Liver (tissue), 9 donors: Measurements from ENCODE around the gene RAI1. TPM values are rescaled to one million over a fixed set of nuclear protein-coding genes. Genes with fewer than 3 reads are reported as not detected.

Experiments
- DNase-seq: peaks from one replicate; pipeline ENCODE4 v3.0.0-alpha.2; 2017; ENCODE audit warnings: low spot score
- H3K27ac ChIP-seq, 2 donors: one replicate each; pipeline ENCODE4 v1.7.0; 2013; ENCODE audit warnings: inconsistent platforms in 2 of 2, low read length in 2 of 2, control low read depth in 1 of 2, low read depth in 1 of 2, mild to moderate bottlenecking in 1 of 2
- H3K27me3 ChIP-seq, 4 donors: one replicate each; pipeline versions ENCODE4 v1.6.1 to v1.7.0; 2013; ENCODE audit warnings: low read length in 3 of 4, inconsistent platforms in 1 of 4, mild to moderate bottlenecking in 1 of 4, moderate library complexity in 1 of 4; ENCODE audit not compliant: control insufficient read depth in 4 of 4, insufficient read depth in 4 of 4
- H3K36me3 ChIP-seq, 4 donors: one replicate each; pipeline versions ENCODE4 v1.6.1 to v1.7.0; 2013; ENCODE audit warnings: low read length in 3 of 4, mild to moderate bottlenecking in 3 of 4, low read depth in 1 of 4, moderate library complexity in 1 of 4; ENCODE audit not compliant: control insufficient read depth in 4 of 4, insufficient read depth in 3 of 4
- H3K4me1 ChIP-seq, 4 donors: one replicate each; pipeline versions ENCODE4 v1.6.1 to v1.7.0; 2013; ENCODE audit warnings: low read length in 3 of 4, mild to moderate bottlenecking in 3 of 4, moderate library complexity in 1 of 4; ENCODE audit not compliant: control insufficient read depth in 4 of 4, insufficient read depth in 4 of 4
- H3K4me3 ChIP-seq, 3 donors: one replicate each; pipeline versions ENCODE4 v1.6.1 to v1.7.0; 2013; ENCODE audit warnings: low read length in 3 of 3, control low read depth in 1 of 3, low read depth in 1 of 3, mild to moderate bottlenecking in 1 of 3
- H3K9ac ChIP-seq, 2 donors: one replicate each; pipeline ENCODE4 v1.7.0; 2013; ENCODE audit warnings: low read length in 2 of 2, mild to moderate bottlenecking in 2 of 2, moderate library complexity in 2 of 2, control low read depth in 1 of 2, low read depth in 1 of 2
- H3K9me3 ChIP-seq, 4 donors: one replicate each; pipeline versions ENCODE4 v1.6.1 to v1.7.0; 2013; ENCODE audit warnings: low read length in 3 of 4; ENCODE audit not compliant: control insufficient read depth in 4 of 4
- FOXA2 ChIP-seq: IDR thresholded peaks from 2 replicates; pipeline ENCODE4 v1.6.1; 2016; ENCODE audit warnings: antibody characterized with exemption
- GABPA ChIP-seq, 2 donors: IDR thresholded peaks in 1 of 2; conservative IDR thresholded peaks in 1 of 2; 2 replicates each; pipeline ENCODE4 v1.6.1; 2016; ENCODE audit warnings: antibody characterized with exemption in 2 of 2, mild to moderate bottlenecking in 1 of 2, moderate library complexity in 1 of 2
- HNF4A ChIP-seq, 2 donors: conservative IDR thresholded peaks; 2 replicates each; pipeline ENCODE4 v1.6.1; 2016; ENCODE audit warnings: antibody characterized with exemption in 2 of 2, mild to moderate bottlenecking in 2 of 2
- HNF4G ChIP-seq: IDR thresholded peaks from 2 replicates; pipeline ENCODE4 v1.6.1; 2016; ENCODE audit warnings: antibody characterized with exemption
- JUND ChIP-seq, 2 donors: IDR thresholded peaks; 2 replicates each; pipeline ENCODE4 v1.6.1; 2016; ENCODE audit warnings: antibody characterized with exemption in 2 of 2
- RAD21 ChIP-seq, 2 donors: IDR thresholded peaks; 2 replicates each; pipeline ENCODE4 v1.6.1; 2016; ENCODE audit warnings: antibody characterized with exemption in 2 of 2, mild to moderate bottlenecking in 2 of 2
- RXRA ChIP-seq, 2 donors: IDR thresholded peaks; 2 replicates each; pipeline ENCODE4 v1.6.1; 2017 to 2018; ENCODE audit warnings: antibody characterized with exemption in 2 of 2, mild to moderate bottlenecking in 1 of 2
- TAF1 ChIP-seq: conservative IDR thresholded peaks from 2 replicates; pipeline ENCODE4 v1.6.1; 2016; ENCODE audit warnings: antibody characterized with exemption, mild to moderate bottlenecking
- WGBS: extraction: QIAGEN DNeasy Blood & Tissue Kit; methylation state at CpG from one replicate; pipeline ENCODE4 v1.1.7; 2013; 5-methylcytosine and 5-hydroxymethylcytosine counted together
- polyA plus RNA-seq, 2 donors: library from polyadenylated mRNA; stranded (reverse) in 1 of 2; unstranded in 1 of 2; fragments of 200-250 nt in 1 of 2; fragments of >200 nt in 1 of 2; fragmentation: Nextera tagmentation in 1 of 2; extraction: Ambion mirVana in 1 of 2; gene quantifications; one replicate each; pipeline versions ENCODE4 v1.2.1 to v1.2.3, GENCODE V29; 2013 to 2015
- total RNA-seq, 2 donors: library from RNA; depleted of rRNA; stranded (reverse); fragments of >200 nt; gene quantifications; one replicate each; pipeline ENCODE4 v1.2.3, GENCODE V29; 2014
- TF ChIP-seq, protein P1 (sequence below): fragments of 150-350 bp; IDR thresholded peaks from 2 replicates; pipeline ENCODE4 v1.5.1; 2017; ENCODE audit warnings: improper control_type of control experiment, low read depth, low read length; ENCODE audit not compliant: missing input control
- TF ChIP-seq, protein P2 (sequence below): IDR thresholded peaks from 2 replicates; pipeline ENCODE4 v1.6.1; 2016; ENCODE audit warnings: antibody characterized with exemption
- TF ChIP-seq, protein P3 (sequence below): IDR thresholded peaks from 2 replicates; pipeline ENCODE4 v1.6.1; 2016; ENCODE audit warnings: antibody characterized with exemption
- TF ChIP-seq, protein P4 (sequence below): IDR thresholded peaks from 2 replicates; pipeline ENCODE4 v1.6.1; 2016; ENCODE audit warnings: antibody characterized with exemption, mild to moderate bottlenecking
- donor health status: healthy.
- donor health status: healthy.
- donor health status: healthy.
- donor health status: healthy.
- donor health status: healthy.

Gene RAI1
- total and polyA plus RNA-seq, 4 donors, result 0.57 to 7.6 (median 5.3) TPM

DNA sequence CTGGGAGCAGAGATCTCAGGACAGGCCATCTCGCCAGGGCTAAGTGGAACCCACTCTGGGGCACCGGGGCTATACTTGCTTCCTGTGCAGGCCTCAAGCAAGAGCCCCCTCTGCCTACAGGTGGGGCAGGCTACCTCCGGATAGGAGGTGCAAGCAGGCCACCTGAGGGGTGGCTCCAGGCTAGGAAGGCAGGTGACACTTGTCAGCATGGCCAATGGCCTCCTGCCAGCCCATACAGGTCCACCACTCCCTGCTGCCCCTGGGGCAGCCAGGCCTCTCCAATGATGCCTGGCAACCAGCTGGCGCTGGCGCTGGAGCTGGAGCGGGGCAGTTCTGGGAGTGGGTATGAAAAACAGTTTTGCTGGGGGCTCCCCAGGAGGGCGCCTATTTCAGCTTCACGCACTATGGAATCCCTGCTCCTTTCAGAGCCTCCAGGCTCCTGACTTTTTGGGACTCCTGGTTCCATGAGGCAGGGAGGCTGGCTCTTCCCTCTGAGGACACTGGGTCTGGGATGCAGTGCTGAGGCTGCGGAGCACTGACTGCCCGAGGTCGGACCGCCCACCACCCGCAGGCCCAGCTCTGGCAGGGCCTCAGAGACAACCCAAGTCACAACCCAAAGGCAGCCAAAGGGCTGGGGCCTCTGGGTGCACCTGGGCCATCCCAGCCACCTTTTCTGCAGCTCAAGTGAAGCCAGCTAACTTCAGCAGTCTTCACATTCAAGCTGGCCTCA lies 164.0 kb downstream of the RAI1 start:
- H3K27me3 ChIP-seq, result no peaks in the 10 kb centered on the region
- 91% methylated on average over 13 of the region's 13 CpGs for WGBS
- H3K27ac ChIP-seq, result no peak overlapping the region
- no peaks in the 10 kb centered on the region for H3K36me3 ChIP-seq
- no peak overlapping the region for H3K4me3 ChIP-seq
- no peak for TF ChIP-seq GABPA (IDR thresholded peaks at IDR 0.05 in 1 of 2, conservative IDR thresholded peaks at IDR 0.05 in 1 of 2)
- no peak for TF ChIP-seq TAF1
- TF ChIP-seq RXRA (IDR thresholded peaks at IDR 0.05), result no peak
- no peak for TF ChIP-seq JUND (IDR thresholded peaks at IDR 0.05)
- TF ChIP-seq HNF4G, result no peak
- TF ChIP-seq, protein P1, sequence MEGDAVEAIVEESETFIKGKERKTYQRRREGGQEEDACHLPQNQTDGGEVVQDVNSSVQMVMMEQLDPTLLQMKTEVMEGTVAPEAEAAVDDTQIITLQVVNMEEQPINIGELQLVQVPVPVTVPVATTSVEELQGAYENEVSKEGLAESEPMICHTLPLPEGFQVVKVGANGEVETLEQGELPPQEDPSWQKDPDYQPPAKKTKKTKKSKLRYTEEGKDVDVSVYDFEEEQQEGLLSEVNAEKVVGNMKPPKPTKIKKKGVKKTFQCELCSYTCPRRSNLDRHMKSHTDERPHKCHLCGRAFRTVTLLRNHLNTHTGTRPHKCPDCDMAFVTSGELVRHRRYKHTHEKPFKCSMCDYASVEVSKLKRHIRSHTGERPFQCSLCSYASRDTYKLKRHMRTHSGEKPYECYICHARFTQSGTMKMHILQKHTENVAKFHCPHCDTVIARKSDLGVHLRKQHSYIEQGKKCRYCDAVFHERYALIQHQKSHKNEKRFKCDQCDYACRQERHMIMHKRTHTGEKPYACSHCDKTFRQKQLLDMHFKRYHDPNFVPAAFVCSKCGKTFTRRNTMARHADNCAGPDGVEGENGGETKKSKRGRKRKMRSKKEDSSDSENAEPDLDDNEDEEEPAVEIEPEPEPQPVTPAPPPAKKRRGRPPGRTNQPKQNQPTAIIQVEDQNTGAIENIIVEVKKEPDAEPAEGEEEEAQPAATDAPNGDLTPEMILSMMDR, result no peak
- no peak for TF ChIP-seq RAD21 (IDR thresholded peaks at IDR 0.05)
- TF ChIP-seq FOXA2, result no peak
- TF ChIP-seq, protein P2, sequence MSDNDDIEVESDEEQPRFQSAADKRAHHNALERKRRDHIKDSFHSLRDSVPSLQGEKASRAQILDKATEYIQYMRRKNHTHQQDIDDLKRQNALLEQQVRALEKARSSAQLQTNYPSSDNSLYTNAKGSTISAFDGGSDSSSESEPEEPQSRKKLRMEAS, result no peak
- no peaks in the 10 kb centered on the region for H3K9me3 ChIP-seq
- DNase-seq, result no peak
- peaks cover 17 to 31% (median 24%) of the 10 kb centered on the region in 4 donors for H3K4me1 ChIP-seq
- H3K9ac ChIP-seq, result no peak overlapping the region

DNA sequence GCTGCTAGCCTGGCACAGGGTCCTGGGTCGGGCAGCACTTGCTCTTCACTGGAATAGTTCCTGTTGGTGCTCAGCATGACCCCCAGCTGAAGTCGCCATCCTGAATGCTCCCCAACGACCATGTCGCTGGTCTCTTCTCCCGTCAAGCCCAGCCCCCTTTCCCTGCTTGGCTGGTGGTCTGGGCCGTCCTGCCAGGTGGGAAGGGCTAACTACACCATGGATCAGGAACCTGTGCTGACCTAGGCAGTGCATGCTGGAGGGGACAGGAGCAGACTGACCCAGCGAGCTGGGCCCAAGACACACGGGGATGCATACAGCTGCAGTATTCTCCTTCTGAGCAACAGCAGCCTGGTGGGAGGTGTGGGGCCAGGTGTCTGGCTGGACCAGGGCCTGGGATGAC lies 164.7 kb downstream of the RAI1 start:
- no peak overlapping the region for H3K27ac ChIP-seq
- 95% methylated on average over 8 of the region's 8 CpGs for WGBS
- H3K9me3 ChIP-seq, result no peaks in the 10 kb centered on the region
- no peak overlapping the region for H3K9ac ChIP-seq
- no peak for DNase-seq
- H3K36me3 ChIP-seq, result no peaks in the 10 kb centered on the region
- H3K4me1 ChIP-seq, result peaks cover 14 to 27% (median 21%) of the 10 kb centered on the region in 4 donors
- no peak overlapping the region for H3K4me3 ChIP-seq
- H3K27me3 ChIP-seq, result no peaks in the 10 kb centered on the region
- TF ChIP-seq, protein P2, result no peak
- TF ChIP-seq FOXA2, result no peak
- TF ChIP-seq, protein P3, sequence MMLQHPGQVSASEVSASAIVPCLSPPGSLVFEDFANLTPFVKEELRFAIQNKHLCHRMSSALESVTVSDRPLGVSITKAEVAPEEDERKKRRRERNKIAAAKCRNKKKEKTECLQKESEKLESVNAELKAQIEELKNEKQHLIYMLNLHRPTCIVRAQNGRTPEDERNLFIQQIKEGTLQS, result no peak
- TF ChIP-seq GABPA (IDR thresholded peaks at IDR 0.05 in 1 of 2, conservative IDR thresholded peaks at IDR 0.05 in 1 of 2), result no peak
- no peak for TF ChIP-seq TAF1
- no peak for TF ChIP-seq RXRA (IDR thresholded peaks at IDR 0.05)
- TF ChIP-seq HNF4G, result no peak
- TF ChIP-seq, protein P4, sequence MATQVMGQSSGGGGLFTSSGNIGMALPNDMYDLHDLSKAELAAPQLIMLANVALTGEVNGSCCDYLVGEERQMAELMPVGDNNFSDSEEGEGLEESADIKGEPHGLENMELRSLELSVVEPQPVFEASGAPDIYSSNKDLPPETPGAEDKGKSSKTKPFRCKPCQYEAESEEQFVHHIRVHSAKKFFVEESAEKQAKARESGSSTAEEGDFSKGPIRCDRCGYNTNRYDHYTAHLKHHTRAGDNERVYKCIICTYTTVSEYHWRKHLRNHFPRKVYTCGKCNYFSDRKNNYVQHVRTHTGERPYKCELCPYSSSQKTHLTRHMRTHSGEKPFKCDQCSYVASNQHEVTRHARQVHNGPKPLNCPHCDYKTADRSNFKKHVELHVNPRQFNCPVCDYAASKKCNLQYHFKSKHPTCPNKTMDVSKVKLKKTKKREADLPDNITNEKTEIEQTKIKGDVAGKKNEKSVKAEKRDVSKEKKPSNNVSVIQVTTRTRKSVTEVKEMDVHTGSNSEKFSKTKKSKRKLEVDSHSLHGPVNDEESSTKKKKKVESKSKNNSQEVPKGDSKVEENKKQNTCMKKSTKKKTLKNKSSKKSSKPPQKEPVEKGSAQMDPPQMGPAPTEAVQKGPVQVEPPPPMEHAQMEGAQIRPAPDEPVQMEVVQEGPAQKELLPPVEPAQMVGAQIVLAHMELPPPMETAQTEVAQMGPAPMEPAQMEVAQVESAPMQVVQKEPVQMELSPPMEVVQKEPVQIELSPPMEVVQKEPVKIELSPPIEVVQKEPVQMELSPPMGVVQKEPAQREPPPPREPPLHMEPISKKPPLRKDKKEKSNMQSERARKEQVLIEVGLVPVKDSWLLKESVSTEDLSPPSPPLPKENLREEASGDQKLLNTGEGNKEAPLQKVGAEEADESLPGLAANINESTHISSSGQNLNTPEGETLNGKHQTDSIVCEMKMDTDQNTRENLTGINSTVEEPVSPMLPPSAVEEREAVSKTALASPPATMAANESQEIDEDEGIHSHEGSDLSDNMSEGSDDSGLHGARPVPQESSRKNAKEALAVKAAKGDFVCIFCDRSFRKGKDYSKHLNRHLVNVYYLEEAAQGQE, result no peak
- TF ChIP-seq HNF4A (conservative IDR thresholded peaks at IDR 0.05), result no peak
